BJ (cell line): ENCODE data around the gene EHHADH. TPM values are rescaled to one million over a fixed set of nuclear protein-coding genes. Genes with fewer than 3 reads are reported as not detected.

Experiments used
- CTCF ChIA-PET: fragments of 350-600 bp; formaldehyde crosslinking; extraction: SDS; loops from one replicate; lab custom pipeline; 2021; ENCODE audit warnings: antibody characterized with exemption, inconsistent platforms; lab: Yijun Ruan, JAX
- POLR2A ChIA-PET: fragments of 300-600 bp; sonication (Branson Sonifier 250); formaldehyde crosslinking; extraction: SDS; loops from one replicate; lab custom pipeline; 2021; ENCODE audit warnings: antibody characterized with exemption; lab: Charles Lee
- DNase-seq: peaks from one replicate; pipeline ENCODE4 v3.0.0-alpha.2; 2011; ENCODE audit warnings: low read depth
- H3K27me3 ChIP-seq: 2 replicates; pipeline ENCODE4 v1.6.0; 2011; ENCODE audit warnings: low read length; ENCODE audit not compliant: control insufficient read depth, insufficient read depth
- H3K36me3 ChIP-seq: 2 replicates; pipeline ENCODE4 v1.5.1; 2011; ENCODE audit warnings: low read length; ENCODE audit not compliant: control insufficient read depth, insufficient read depth
- H3K4me3 ChIP-seq: 2 replicates; pipeline ENCODE4 v1.5.1; 2011; ENCODE audit warnings: low read depth, mild to moderate bottlenecking, control low read depth, low read length
- polyA plus RNA-seq: library from polyadenylated mRNA; depleted of rRNA; stranded (reverse); fragments of >200 nt; gene quantifications from 2 replicates; pipeline ENCODE4 v1.2.3, GENCODE V29; 2011
- TF ChIP-seq, protein P1 (sequence below): IDR thresholded peaks from 2 replicates; pipeline ENCODE4 v1.5.1; 2011; ENCODE audit warnings: low read depth, mild to moderate bottlenecking, control low read depth, inconsistent platforms, low read length, moderate library complexity; ENCODE audit not compliant: insufficient read depth

EHHADH gene
- polyA plus RNA-seq, 1 experiment, result 5.2 TPM

DNA sequence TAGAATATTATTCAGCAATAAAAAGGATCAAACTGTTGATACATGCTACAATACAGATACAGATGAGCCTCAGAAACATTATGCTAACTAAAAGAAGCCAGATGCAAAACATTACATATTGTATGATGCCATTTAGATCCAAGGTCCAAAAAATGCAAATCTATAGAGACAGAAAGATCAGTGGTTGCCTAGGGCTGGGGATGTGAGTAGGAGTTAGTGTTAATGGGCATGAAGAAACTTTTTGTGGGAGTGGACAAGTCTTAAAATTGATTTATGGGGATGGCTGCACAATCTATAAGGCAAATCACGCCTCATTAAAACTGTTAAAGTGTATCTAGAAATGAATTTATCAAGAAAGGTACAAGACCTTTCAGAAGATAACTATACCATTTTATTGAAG, 45.0 kb downstream of the EHHADH start:
- Histone ChIP-seq H3K27me3 (no peaks in the 10 kb centered on the region), H3K4me3 (no peak overlapping the region), H3K36me3 (no peaks in the 10 kb centered on the region)
- CTCF ChIA-PET, result interaction anchor here (1.3 kb wide), 1 partner anchor 30 kb away, joined by 4 read pairs; no protein-coding TSS in a partner anchor
- TF ChIP-seq, protein P1, sequence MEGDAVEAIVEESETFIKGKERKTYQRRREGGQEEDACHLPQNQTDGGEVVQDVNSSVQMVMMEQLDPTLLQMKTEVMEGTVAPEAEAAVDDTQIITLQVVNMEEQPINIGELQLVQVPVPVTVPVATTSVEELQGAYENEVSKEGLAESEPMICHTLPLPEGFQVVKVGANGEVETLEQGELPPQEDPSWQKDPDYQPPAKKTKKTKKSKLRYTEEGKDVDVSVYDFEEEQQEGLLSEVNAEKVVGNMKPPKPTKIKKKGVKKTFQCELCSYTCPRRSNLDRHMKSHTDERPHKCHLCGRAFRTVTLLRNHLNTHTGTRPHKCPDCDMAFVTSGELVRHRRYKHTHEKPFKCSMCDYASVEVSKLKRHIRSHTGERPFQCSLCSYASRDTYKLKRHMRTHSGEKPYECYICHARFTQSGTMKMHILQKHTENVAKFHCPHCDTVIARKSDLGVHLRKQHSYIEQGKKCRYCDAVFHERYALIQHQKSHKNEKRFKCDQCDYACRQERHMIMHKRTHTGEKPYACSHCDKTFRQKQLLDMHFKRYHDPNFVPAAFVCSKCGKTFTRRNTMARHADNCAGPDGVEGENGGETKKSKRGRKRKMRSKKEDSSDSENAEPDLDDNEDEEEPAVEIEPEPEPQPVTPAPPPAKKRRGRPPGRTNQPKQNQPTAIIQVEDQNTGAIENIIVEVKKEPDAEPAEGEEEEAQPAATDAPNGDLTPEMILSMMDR, result no peak
- POLR2A ChIA-PET, result no interaction called here
- no peak for DNase-seq

DNA sequence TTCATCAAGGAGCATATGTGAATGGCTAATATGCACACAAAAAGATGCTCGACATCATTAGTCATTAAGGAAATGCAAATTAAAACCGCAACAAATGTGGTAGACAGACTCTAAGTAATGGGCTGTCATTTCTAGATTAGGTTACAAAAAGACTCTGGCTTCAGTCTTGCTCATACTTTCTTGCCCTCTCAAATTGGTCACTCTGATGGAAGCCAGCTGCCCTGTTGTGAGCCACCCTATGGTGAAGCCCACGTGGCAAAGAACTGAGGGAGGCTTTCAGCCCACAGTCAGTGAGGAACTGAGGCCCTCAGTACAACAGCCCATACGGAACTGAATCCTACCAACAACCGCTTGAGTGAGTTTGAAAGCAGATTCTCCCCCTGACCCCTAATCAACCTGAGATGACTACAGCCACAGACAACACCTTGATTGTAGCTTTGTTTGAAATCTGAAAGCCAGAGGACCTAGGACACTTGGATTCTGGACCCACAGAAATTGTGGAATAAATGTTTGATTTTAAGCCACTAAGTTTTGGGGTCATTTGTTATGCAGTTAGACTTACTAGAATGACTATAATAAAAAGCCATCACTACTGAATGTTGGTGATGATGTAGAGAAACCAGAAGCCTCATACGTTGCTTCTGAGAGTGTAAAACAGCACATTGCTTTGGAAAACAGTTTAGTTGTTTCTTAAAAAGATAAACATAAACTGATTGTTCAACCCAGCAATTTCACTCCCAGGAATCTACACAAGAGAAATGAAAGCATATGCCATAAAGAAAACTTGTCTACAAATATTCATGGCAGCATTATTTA, 45.7 kb downstream of the EHHADH start:
- POLR2A ChIA-PET, result interaction anchor here (0.6 kb wide), 1 partner anchor 45 kb away, joined by 12 read pairs; no protein-coding TSS in a partner anchor
- DNase-seq, result no peak

DNA sequence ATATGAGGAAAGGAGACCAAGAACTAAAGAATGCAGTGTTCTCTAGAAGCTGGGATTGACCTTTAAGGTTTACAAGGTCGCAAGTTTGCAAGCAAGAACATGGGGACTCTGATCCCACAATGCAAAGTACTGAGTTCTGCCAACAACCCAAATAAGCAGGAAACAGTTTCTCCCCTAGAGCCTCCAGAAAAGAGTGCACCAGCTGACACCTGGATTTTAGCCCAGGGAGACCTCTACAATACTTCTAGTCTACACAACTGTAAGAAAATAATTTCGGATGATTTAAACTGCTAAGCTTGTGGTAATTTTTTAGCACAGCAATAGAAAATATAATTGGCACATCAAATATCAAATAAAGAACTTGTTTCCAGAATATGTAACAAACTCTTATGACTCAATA, 46.4 kb downstream of the EHHADH start:
- CTCF ChIA-PET, result interaction anchor here (0.9 kb wide), 1 partner anchor 31 kb away, joined by 3 read pairs; no protein-coding TSS in a partner anchor
- Histone ChIP-seq H3K4me3 (no peak overlapping the region), H3K27me3 (no peaks in the 10 kb centered on the region), H3K36me3 (no peaks in the 10 kb centered on the region)
- TF ChIP-seq, protein P1, result no peak
- POLR2A ChIA-PET, result interaction anchor here (0.6 kb wide), 1 partner anchor 46 kb away, joined by 12 read pairs; no protein-coding TSS in a partner anchor
- DNase-seq, result no peak

More for the DNA sequence above, 45.7 kb downstream of the EHHADH start:
- CTCF ChIA-PET, result interaction anchor here (0.9 to 1.3 kb wide), 2 partner anchors 30 to 32 kb away, joined by 3 to 4 read pairs; no protein-coding TSS in a partner anchor
- H3K27me3 ChIP-seq, result no peaks in the 10 kb centered on the region
- H3K36me3 ChIP-seq, result no peaks in the 10 kb centered on the region
- TF ChIP-seq, protein P1, result no peak
- no peak overlapping the region for H3K4me3 ChIP-seq

GRCh38 chr3:185205865-185206264, 48.0 kb downstream of the EHHADH start:
- Histone ChIP-seq H3K4me3 (no peak overlapping the region), H3K36me3 (peaks cover 2% of the 10 kb centered on the region; the same call in 1 of the 2 replicates), H3K27me3 (no peaks in the 10 kb centered on the region)
- DNase-seq, result no peak
- ChIA-PET CTCF (interaction anchor here (0.7 kb wide), 1 partner anchor 29 kb away, joined by 3 read pairs; no protein-coding TSS in a partner anchor), POLR2A (no interaction called here)
- TF ChIP-seq, protein P1, result no peak

- Histone ChIP-seq H3K4me3 (no peak overlapping the region), H3K27me3 (no peaks in the 10 kb centered on the region), H3K36me3 (peaks cover 2% of the 10 kb centered on the region; the same call in 1 of the 2 replicates)
- TF ChIP-seq, protein P1, result no peak
- POLR2A ChIA-PET, result no interaction called here
- CTCF ChIA-PET, result interaction anchor here (0.7 to 2.3 kb wide), 2 partner anchors 11 to 28 kb away, joined by 3 to 10 read pairs; no protein-coding TSS in a partner anchor
- DNase-seq, result no peak
Observed at GRCh38 chr3:185204894-185205293, 49.0 kb downstream of the EHHADH start.
